ENCODE data around the gene C2orf49. TPM values are rescaled to one million over a fixed set of nuclear protein-coding genes. Genes with fewer than 3 reads are reported as not detected.

The C2orf49 gene
- total RNA-seq, 2 experiments from 2014 or later: 19.3 to 27.8 TPM

DNA sequence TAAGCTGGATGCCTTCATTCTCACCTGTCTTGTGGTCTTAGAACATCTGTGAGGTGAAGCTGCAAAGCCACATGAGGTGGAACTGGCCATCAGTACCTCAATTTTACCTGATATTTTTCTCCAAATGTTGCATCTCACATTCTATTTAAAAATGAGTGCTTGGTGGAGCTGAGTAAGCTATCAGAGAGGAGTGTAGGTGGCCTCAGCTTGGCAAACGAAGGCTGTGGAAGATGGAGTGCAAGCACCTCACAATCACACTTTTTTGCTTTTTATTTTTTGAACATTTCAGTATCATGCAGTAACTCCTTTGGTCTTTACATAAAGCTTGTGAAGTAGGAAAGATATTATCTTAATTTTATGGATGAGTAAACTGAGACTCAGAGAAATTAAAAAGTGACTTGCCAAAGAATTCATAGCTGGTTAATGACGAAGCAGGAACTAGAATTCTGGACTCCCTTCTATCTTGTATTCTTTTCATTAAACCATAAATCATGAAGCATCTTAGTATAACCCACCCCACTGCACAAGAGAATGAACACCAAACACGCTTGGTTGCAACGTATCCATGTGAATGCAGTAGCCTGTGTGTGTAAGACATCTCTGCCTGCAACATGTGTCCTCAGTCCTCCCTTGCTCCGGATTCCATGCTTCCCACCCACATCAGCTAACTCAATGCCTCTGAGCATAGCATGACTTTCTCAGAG lies 27.2 kb downstream of the C2orf49 start:
- no peaks in the 10 kb centered on the region for H3K9me3 Mint-ChIP-seq (ENCODE audit: low read depth)
- peaks cover 14% of the 10 kb centered on the region for H3K36me3 Mint-ChIP-seq (ENCODE audit: low read depth)
- ChIA-PET CTCF (interaction anchor here (0.6 to 1.7 kb wide), 5 partner anchors 16 to 758 kb away, joined by 3 to 6 read pairs (median 3); no protein-coding TSS in a partner anchor), POLR2A (no interaction called here)
- ATAC-seq (no peak), DNase-seq (no peak)
- intact Hi-C loops (cut with DNase I, micrococcal nuclease): loop anchor here in 1 of 2 experiments (5.0 to 10.0 kb wide), 2 partner anchors 608 to 720 kb away; no protein-coding TSS in a partner anchor
- no peaks in the 10 kb centered on the region for H3K27me3 Mint-ChIP-seq
- H3K27ac Mint-ChIP-seq: no peak overlapping the region
- no peak overlapping the region for H3K4me3 Mint-ChIP-seq
- peaks cover 28% of the 10 kb centered on the region for H3K4me1 Mint-ChIP-seq

DNA sequence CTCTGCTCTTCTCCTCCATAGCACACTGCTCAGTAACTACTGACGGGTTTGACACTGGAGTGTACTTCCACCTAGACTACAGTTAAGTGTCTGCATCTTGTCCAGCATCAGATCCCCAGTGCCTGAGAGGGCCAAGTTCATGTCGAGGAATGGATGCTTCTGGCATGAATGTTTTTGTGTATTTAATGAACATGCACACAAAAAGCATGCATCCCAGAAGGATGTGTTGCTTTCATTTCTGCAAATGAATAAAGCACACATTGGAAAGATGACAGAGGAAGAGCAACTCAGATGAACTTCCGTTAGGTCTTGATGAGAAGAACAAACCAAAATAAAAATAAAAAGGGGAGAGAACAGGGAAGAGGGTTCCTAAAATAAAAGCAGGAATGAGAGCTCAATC lies 27.9 kb downstream of the C2orf49 start:
- POLR2A ChIA-PET: no interaction called here
- no peak for DNase-seq
- Mint-ChIP-seq H3K4me1 (peaks cover 31% of the 10 kb centered on the region), H3K27me3 (no peaks in the 10 kb centered on the region), H3K9me3 (ENCODE audit: low read depth) (no peaks in the 10 kb centered on the region), H3K27ac (no peak overlapping the region), H3K36me3 (ENCODE audit: low read depth) (peaks cover 12% of the 10 kb centered on the region), H3K4me3 (no peak overlapping the region)
- ATAC-seq: no peak
- CTCF ChIA-PET: interaction anchor here (0.6 to 1.0 kb wide), 3 partner anchors 16 to 757 kb away, joined by 3 to 4 read pairs (median 3); no protein-coding TSS in a partner anchor
- intact Hi-C loops (cut with DNase I, micrococcal nuclease): loop anchor here in 1 of 2 experiments (5.0 to 10.0 kb wide), 2 partner anchors 607 to 720 kb away; no protein-coding TSS in a partner anchor

DNA sequence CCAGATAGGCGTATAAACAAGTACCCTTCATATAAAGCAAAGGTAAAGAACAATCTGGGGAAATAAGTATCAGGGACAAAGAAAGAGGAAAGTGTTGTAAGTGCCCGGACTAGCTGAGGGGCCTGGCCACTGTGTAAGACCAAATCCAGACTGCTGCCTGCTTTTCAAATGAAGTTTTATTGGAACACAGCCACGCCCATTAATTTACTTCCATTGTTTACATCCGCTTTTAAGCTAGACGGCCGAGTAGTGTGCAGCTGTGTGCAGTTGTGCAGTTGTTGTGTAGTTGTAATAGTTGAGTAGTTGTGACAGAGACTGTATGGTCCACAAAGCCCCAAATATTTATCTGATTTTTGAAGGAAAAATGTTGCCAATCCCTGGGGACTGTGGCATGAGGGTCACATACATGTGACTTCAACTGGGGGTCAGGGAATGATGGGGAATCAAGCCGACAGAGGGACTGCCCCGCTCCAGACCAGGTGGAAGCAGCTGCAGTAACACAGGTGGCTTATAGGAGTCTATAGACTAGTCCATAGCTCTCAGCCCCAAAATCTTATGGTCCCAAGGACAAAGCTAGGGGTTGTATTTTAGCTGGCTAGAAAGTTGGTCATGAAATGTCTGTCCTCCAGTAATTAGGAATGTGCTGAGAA lies 31.5 kb downstream of the C2orf49 start:
- Mint-ChIP-seq H3K27ac (no peak overlapping the region), H3K27me3 (no peaks in the 10 kb centered on the region), H3K4me3 (no peak overlapping the region), H3K36me3 (ENCODE audit: low read depth) (no peaks in the 10 kb centered on the region), H3K9me3 (ENCODE audit: low read depth) (no peaks in the 10 kb centered on the region), H3K4me1 (peaks cover 8% of the 10 kb centered on the region)
- ATAC-seq: no peak
- ChIA-PET POLR2A (no interaction called here), CTCF (interaction anchor here (0.7 to 4.1 kb wide), 18 partner anchors 9 to 472 kb away, joined by 3 to 45 read pairs (median 4); no protein-coding TSS in a partner anchor)
- intact Hi-C loops (cut with DNase I, micrococcal nuclease): loop anchor here (1.0 to 10.0 kb wide), 3 partner anchors 152 to 716 kb away; no protein-coding TSS in a partner anchor
- DNase-seq: no peak

DNA sequence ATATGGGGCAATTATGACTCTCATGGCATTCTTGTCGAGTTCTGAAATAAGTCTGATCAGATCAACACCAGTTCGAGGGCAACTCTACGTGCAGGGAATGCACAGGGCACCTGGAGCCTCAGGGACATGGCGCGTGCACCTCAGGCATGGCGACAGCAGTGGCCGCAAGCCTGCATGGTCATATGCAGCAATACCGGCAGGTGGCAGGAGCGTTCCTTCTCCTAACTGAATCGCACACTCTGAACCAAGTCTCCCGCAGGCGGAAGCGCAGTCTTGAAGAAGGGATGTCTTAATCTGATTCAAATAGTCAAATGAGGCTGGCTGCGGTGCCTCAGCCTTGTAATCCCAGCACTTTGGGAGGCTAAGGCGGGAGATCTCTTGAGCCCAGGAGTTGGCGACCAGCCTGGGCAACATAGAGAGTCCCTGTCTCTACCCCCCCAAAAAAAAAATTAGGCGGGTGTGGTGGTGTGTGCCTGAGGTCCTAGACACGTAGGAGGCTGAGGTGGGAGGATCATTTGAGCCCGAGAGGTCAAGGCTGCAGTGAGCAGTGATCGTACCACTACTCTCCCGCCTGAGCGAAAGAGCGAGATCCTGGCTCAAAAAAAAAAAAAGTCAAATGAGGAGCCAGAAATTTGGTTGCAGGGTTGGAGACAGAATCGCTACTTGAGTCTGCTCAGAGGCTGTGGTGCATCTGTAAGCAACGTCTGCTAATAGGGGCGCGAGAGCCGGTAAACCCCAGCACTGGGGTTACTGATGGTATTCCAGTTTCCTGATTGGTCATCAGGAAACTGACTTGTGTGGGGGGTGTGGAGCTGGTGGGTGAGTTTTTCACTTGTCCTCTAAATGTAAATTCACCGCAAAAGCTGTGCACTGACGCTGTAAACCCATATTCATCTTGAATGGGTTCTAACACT lies 32.7 kb downstream of the C2orf49 start:
- Mint-ChIP-seq H3K27me3 (no peaks in the 10 kb centered on the region), H3K4me1 (peaks cover 10% of the 10 kb centered on the region), H3K27ac (no peak overlapping the region), H3K4me3 (no peak overlapping the region), H3K9me3 (ENCODE audit: low read depth) (no peaks in the 10 kb centered on the region), H3K36me3 (ENCODE audit: low read depth) (no peaks in the 10 kb centered on the region)
- intact Hi-C loops (cut with DNase I, micrococcal nuclease): loop anchor here (1.0 to 10.0 kb wide), 5 partner anchors 28 to 715 kb away; no protein-coding TSS in a partner anchor
- ChIA-PET CTCF (interaction anchor here (0.7 to 4.1 kb wide), 17 partner anchors 19 to 471 kb away, joined by 3 to 45 read pairs (median 4); no protein-coding TSS in a partner anchor), POLR2A (no interaction called here)
- ATAC-seq (peak; percentile 99), DNase-seq (peak; percentile 95)

DNA sequence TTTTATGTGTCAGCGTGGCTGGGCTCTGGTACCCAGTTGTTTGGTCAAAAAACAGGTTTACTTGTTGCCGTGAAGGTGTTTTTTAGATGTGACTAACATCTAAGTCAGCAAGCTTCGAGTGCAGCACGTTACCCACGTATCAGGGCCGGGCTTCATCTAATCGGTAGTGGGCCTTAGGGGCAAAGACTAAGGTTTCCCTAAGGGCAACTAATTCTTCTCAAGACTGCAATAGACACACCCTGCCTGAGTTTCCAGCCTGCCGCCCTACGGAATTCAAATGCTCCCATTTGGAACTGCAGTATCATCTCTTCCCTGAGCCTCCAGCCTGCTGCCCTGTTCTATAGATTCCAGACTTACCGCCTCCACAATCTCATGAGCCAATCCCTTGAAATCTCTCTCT lies 33.8 kb downstream of the C2orf49 start:
- H3K4me1 Mint-ChIP-seq: peaks cover 10% of the 10 kb centered on the region
- H3K27me3 Mint-ChIP-seq: no peaks in the 10 kb centered on the region
- DNase-seq (no peak), ATAC-seq (no peak)
- ChIA-PET CTCF (interaction anchor here (0.6 to 4.1 kb wide), 4 partner anchors 24 to 174 kb away, joined by 3 to 45 read pairs (median 5); no protein-coding TSS in a partner anchor), POLR2A (no interaction called here)
- no peak overlapping the region for H3K27ac Mint-ChIP-seq
- H3K4me3 Mint-ChIP-seq: no peak overlapping the region
- no peaks in the 10 kb centered on the region for H3K36me3 Mint-ChIP-seq (ENCODE audit: low read depth)
- intact Hi-C loops (cut with DNase I, micrococcal nuclease): no loop called here
- H3K9me3 Mint-ChIP-seq (ENCODE audit: low read depth): no peaks in the 10 kb centered on the region

DNA sequence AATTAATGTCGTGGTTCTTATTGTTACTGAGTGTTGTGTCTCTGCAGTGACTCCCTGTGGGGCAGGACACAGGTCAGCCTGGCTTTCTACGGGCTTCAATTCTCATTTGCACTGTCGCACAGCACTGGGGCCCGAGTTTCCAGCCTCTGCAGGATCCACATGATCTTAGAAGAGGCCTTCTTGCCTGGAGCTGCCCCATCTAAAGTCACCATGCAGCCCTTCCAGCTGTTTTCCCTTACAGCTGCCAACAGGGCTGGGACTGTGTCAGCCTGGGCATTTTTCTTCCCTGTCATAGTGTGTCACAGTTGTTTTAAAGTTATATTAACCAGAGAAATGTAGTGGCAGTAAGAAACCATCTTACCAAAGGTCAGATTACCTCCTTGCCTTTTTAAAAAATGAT lies 34.5 kb downstream of the C2orf49 start:
- Mint-ChIP-seq H3K27me3 (no peaks in the 10 kb centered on the region), H3K9me3 (ENCODE audit: low read depth) (no peaks in the 10 kb centered on the region), H3K4me1 (peaks cover 10% of the 10 kb centered on the region), H3K27ac (no peak overlapping the region), H3K4me3 (no peak overlapping the region), H3K36me3 (ENCODE audit: low read depth) (no peaks in the 10 kb centered on the region)
- CTCF ChIA-PET: interaction anchor here (0.6 to 4.1 kb wide), 6 partner anchors 72 to 469 kb away, joined by 3 to 45 read pairs (median 4); no protein-coding TSS in a partner anchor
- POLR2A ChIA-PET: no interaction called here
- ATAC-seq: no peak
- no peak for DNase-seq
- intact Hi-C loops (cut with DNase I, micrococcal nuclease): no loop called here

DNA sequence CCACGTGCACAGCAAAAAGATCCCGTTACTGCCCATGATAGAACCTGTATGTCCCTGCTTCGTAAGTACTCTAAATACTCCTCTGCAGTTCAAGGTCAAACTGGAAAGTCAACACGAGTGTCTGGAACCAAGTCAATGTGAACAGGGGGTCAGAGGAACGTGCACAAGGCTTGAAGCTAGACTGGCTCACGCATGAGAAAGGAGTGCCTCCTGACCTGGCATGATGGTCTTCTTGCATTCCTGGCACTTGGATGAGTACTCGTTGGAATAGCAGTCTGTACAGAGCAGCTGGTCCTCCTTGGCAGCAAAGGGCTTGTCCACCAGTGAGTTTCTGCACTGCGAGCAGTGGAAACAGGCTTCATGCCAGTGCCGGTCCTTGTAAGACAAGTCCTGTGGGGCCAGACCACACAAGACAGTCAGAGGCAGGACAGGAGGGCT lies 36.0 kb downstream of the C2orf49 start:
- CTCF ChIA-PET: interaction anchor here (1.5 kb wide), 1 partner anchor 179 kb away, joined by 4 read pairs; no protein-coding TSS in a partner anchor
- no peaks in the 10 kb centered on the region for H3K27me3 Mint-ChIP-seq
- no peaks in the 10 kb centered on the region for H3K36me3 Mint-ChIP-seq (ENCODE audit: low read depth)
- POLR2A ChIA-PET: no interaction called here
- peaks cover 10% of the 10 kb centered on the region for H3K4me1 Mint-ChIP-seq
- H3K27ac Mint-ChIP-seq: no peak overlapping the region
- no peaks in the 10 kb centered on the region for H3K9me3 Mint-ChIP-seq (ENCODE audit: low read depth)
- intact Hi-C loops (cut with DNase I, micrococcal nuclease): no loop called here
- no peak overlapping the region for H3K4me3 Mint-ChIP-seq
- DNase-seq (no peak), ATAC-seq (no peak)

DNA sequence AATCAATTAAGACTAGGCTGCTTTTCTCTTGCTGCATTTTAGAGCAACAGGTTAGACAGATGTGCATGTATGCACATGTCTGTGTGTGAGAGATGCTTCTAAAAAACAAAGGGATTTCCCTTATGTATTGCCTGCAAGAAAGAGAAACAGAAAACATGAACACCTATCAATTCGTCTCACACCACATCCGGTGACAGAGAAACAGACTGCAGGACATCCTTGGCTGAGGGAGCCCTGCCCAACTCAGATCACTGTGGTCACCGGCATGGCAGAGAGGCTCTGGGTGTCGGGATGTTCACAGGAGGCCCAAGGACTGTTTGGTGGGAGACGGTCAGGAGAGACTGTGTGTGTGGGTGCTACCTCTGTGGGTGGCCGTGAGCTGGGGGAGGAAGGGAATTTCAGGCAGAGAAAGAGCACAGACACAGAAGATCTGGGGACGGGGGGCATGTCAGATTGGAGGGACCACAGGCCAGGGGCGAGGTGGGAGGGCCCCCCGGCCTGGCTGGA lies 36.6 kb downstream of the C2orf49 start:
- CTCF ChIA-PET: interaction anchor here (0.7 to 1.5 kb wide), 2 partner anchors 22 to 178 kb away, joined by 3 to 4 read pairs; no protein-coding TSS in a partner anchor
- H3K27ac Mint-ChIP-seq: peak overlapping the region; percentile 84
- no peaks in the 10 kb centered on the region for H3K27me3 Mint-ChIP-seq
- H3K4me3 Mint-ChIP-seq: peak overlapping the region; percentile 40
- peaks cover 10% of the 10 kb centered on the region for H3K4me1 Mint-ChIP-seq
- H3K9me3 Mint-ChIP-seq (ENCODE audit: low read depth): no peaks in the 10 kb centered on the region
- ATAC-seq: peak; percentile 39
- peak; percentile 25 for DNase-seq
- H3K36me3 Mint-ChIP-seq (ENCODE audit: low read depth): no peaks in the 10 kb centered on the region
- intact Hi-C loops (cut with DNase I, micrococcal nuclease): no loop called here
- POLR2A ChIA-PET: no interaction called here

DNA sequence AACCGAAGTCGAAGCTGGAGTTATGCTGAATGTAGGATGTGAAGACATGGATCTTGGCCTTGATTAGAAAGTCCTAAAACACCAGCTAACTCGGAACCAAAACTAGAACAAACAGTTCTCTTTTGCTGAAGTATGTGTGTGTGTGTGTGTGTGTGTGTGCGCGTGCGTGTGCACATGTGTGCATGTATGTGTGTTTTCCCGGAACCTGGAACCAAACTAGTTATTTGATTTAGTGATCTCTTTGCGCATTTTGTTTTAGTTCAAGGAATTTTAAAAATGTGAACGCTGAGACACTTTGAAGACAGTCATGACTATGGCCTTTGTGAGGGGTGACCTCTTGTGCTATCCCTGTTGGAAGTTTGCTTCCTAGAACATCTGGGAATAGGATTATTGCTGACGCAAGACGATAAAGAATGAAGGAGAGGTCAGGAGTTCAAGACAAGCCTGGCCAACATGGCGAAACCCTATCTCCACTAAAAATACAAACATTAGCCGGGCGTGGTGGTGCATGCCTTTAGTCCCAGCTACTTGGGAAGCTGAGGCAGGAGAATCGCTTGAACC lies 37.7 kb downstream of the C2orf49 start:
- DNase-seq (no peak), ATAC-seq (no peak)
- ChIA-PET CTCF (interaction anchor here (0.9 to 1.5 kb wide), 3 partner anchors 18 to 177 kb away, joined by 4 to 5 read pairs (median 4); partner anchors contain the start of gene FHL2), POLR2A (no interaction called here)
- H3K9me3 Mint-ChIP-seq (ENCODE audit: low read depth): no peaks in the 10 kb centered on the region
- no peak overlapping the region for H3K27ac Mint-ChIP-seq
- H3K27me3 Mint-ChIP-seq: no peaks in the 10 kb centered on the region
- intact Hi-C loops (cut with DNase I, micrococcal nuclease): no loop called here
- peaks cover 6% of the 10 kb centered on the region for H3K4me1 Mint-ChIP-seq
- H3K4me3 Mint-ChIP-seq: no peak overlapping the region
- H3K36me3 Mint-ChIP-seq (ENCODE audit: low read depth): no peaks in the 10 kb centered on the region

DNA sequence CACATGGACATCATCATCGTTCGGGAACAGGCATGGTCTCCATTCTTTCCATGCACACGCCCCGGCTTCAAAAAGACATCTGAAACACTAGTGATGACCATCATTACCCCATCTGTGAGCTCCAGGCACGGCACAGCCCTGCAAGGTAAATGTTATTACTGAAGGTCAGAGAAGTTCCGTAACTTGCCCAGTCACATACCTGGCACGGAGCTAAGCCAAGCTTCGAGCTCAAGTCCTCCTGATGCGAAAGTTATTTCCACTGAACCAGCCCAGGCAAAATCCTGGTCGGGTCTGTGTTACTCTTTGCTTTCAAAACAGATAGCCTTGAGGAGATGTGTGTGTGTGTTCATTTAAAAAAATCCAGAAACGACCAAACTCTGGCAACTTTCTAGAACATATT lies 38.7 kb downstream of the C2orf49 start:
- no peak for ATAC-seq
- intact Hi-C loops (cut with DNase I, micrococcal nuclease): no loop called here
- H3K27me3 Mint-ChIP-seq: no peaks in the 10 kb centered on the region

More for the DNA sequence above, 38.7 kb downstream of the C2orf49 start:
- ChIA-PET CTCF (interaction anchor here (0.9 to 1.3 kb wide), 3 partner anchors 17 to 146 kb away, joined by 3 to 5 read pairs (median 4); partner anchors contain the start of gene FHL2), POLR2A (no interaction called here)
- peaks cover 4% of the 10 kb centered on the region for H3K4me1 Mint-ChIP-seq
- DNase-seq: no peak
- no peak overlapping the region for H3K4me3 Mint-ChIP-seq
- H3K9me3 Mint-ChIP-seq (ENCODE audit: low read depth): no peaks in the 10 kb centered on the region
- no peak overlapping the region for H3K27ac Mint-ChIP-seq
- no peaks in the 10 kb centered on the region for H3K36me3 Mint-ChIP-seq (ENCODE audit: low read depth)

Data from activated CD4-positive, alpha-beta T cell treated with anti-CD3 and anti-CD28 coated beads for 36 hours (primary cell).